Kidney epithelial cell (primary cell): ENCODE measurements around the gene PTEN. TPM values are rescaled to one million over a fixed set of nuclear protein-coding genes. Genes with fewer than 3 reads are reported as not detected.

Experiments
- DNase-seq: peaks from one replicate; pipeline ENCODE4 v3.0.0-alpha.2; 2010; ENCODE audit warnings: low read depth
- H3K27me3 ChIP-seq: 2 replicates; pipeline ENCODE4 v1.6.0; 2011; ENCODE audit warnings: low read length; ENCODE audit not compliant: control insufficient read depth, insufficient read depth
- H3K36me3 ChIP-seq: 2 replicates; pipeline ENCODE4 v1.5.1; 2011; ENCODE audit warnings: low read length; ENCODE audit not compliant: control insufficient read depth, insufficient read depth
- H3K4me3 ChIP-seq: 2 replicates; pipeline ENCODE4 v1.5.1; 2011; ENCODE audit warnings: low read depth, mild to moderate bottlenecking, control low read depth, low read length
- CTCF ChIP-seq: IDR thresholded peaks from 2 replicates; pipeline ENCODE4 v1.5.1; 2011; ENCODE audit warnings: mild to moderate bottlenecking, moderate library complexity, low read length, control low read depth, inconsistent platforms; ENCODE audit not compliant: insufficient read depth, poor library complexity, severe bottlenecking
- total RNA-seq: library from RNA; depleted of rRNA; stranded (reverse); fragments of >200 nt; gene quantifications from 2 replicates; pipeline ENCODE4 v1.2.3, GENCODE V29; 2015

Gene PTEN
- total RNA-seq, 1 donor from 2014 or later = 39.3 TPM

GRCh38 chr10:87935290-87936141, 72.1 kb downstream of the PTEN start:
- H3K36me3 ChIP-seq = no peaks in the 10 kb centered on the region
- no peak for DNase-seq
- TF ChIP-seq CTCF = no peak
- H3K4me3 ChIP-seq = no peak overlapping the region
- H3K27me3 ChIP-seq = no peaks in the 10 kb centered on the region

- no peak overlapping the region for H3K4me3 ChIP-seq
These were observed 76.8 kb downstream of the PTEN start for GRCh38 chr10:87940210-87940609.

GRCh38 chr10:87942884-87943527, 79.6 kb downstream of the PTEN start:
- Histone ChIP-seq H3K4me3 (no peak overlapping the region), H3K36me3 (no peaks in the 10 kb centered on the region), H3K27me3 (no peaks in the 10 kb centered on the region)
- TF ChIP-seq CTCF = no peak
- DNase-seq = no peak

More at GRCh38 chr10:87940210-87940609, 76.8 kb downstream of the PTEN start:
- no peaks in the 10 kb centered on the region for H3K36me3 ChIP-seq
- DNase-seq = no peak
- TF ChIP-seq CTCF = no peak
- no peaks in the 10 kb centered on the region for H3K27me3 ChIP-seq

GRCh38 chr10:87945984-87946383, 82.6 kb downstream of the PTEN start:
- Histone ChIP-seq H3K36me3 (no peaks in the 10 kb centered on the region), H3K27me3 (no peaks in the 10 kb centered on the region), H3K4me3 (no peak overlapping the region)
- DNase-seq = no peak
- no peak for TF ChIP-seq CTCF

GRCh38 chr10:87952612-87953011, 89.2 kb downstream of the PTEN start:
- no peaks in the 10 kb centered on the region for H3K27me3 ChIP-seq
- no peaks in the 10 kb centered on the region for H3K36me3 ChIP-seq
- H3K4me3 ChIP-seq = no peak overlapping the region
- no peak for TF ChIP-seq CTCF
- no peak for DNase-seq
